ENCODE results near the gene LRRTM3. TPM values are rescaled to one million over a fixed set of nuclear protein-coding genes. Genes with fewer than 3 reads are reported as not detected.

The LRRTM3 gene
- total and polyA plus RNA-seq, 7 donors = 0.09 to 0.16 (median 0.14) TPM; not detected in 4

DNA sequence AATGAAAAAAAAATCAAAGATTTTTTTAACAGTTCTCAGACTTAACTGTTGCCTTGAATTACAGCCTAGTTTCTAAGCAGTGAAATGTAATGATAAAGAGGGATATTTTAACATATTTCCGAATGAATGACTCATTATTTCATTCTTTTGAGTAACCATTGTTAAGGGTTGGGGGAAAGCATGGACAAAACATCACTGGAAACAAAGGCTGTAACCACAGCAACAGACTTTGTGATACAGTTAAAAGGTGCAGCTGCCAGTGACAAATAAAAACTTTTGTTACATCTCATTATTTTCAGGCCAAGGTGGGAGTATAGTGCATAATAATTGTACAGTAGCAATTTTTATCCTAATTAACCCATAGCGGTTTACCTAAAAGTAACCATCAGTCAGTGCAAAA is 172.6 kb downstream of the LRRTM3 start:
- WGBS, 2 donors = 74 to 84% methylated on average over 2 of the region's 2 CpGs
- H3K9me3 ChIP-seq = no peaks in the 10 kb centered on the region
- no peak overlapping the region for H3K4me3 ChIP-seq
- no peak for DNase-seq
- no peaks in the 10 kb centered on the region for H3K4me1 ChIP-seq
- TF ChIP-seq, protein P1, sequence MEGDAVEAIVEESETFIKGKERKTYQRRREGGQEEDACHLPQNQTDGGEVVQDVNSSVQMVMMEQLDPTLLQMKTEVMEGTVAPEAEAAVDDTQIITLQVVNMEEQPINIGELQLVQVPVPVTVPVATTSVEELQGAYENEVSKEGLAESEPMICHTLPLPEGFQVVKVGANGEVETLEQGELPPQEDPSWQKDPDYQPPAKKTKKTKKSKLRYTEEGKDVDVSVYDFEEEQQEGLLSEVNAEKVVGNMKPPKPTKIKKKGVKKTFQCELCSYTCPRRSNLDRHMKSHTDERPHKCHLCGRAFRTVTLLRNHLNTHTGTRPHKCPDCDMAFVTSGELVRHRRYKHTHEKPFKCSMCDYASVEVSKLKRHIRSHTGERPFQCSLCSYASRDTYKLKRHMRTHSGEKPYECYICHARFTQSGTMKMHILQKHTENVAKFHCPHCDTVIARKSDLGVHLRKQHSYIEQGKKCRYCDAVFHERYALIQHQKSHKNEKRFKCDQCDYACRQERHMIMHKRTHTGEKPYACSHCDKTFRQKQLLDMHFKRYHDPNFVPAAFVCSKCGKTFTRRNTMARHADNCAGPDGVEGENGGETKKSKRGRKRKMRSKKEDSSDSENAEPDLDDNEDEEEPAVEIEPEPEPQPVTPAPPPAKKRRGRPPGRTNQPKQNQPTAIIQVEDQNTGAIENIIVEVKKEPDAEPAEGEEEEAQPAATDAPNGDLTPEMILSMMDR (IDR thresholded peaks at IDR 0.05) = no peak
- TF ChIP-seq EP300 (IDR thresholded peaks at IDR 0.05) = no peak
- no peak for TF ChIP-seq POLR2AphosphoS5 (IDR thresholded peaks at IDR 0.05)
- no peak for TF ChIP-seq POLR2A (IDR thresholded peaks at IDR 0.05)
- H3K27me3 ChIP-seq = no peaks in the 10 kb centered on the region
- intact Hi-C loops (cut with DNase I) = no loop called here
- no peaks in the 10 kb centered on the region for H3K36me3 ChIP-seq
- no peak overlapping the region for H3K27ac ChIP-seq

DNA sequence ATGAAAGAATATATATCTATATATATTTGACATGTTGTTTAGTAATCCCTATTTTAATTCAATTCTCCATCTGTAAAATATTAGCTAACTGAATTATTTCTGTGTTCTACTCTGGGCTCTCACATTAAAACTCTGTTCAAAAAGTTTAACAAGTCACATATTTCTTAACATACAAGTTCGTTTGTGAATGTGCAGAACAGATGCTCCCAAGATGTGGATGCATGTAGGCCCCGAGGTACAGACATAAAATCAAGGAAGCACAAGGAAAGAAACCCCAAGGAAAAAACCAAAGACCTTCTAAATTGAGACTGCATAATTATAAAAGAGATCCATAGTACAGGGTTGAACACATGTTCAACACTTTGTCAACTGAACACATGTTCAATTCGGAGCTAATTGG is 175.1 kb downstream of the LRRTM3 start:
- H3K36me3 ChIP-seq = no peaks in the 10 kb centered on the region
- H3K9me3 ChIP-seq = no peaks in the 10 kb centered on the region
- TF ChIP-seq, protein P1 (IDR thresholded peaks at IDR 0.05) = no peak
- TF ChIP-seq POLR2A (IDR thresholded peaks at IDR 0.05) (no peak), POLR2AphosphoS5 (IDR thresholded peaks at IDR 0.05) (no peak)
- intact Hi-C loops (cut with DNase I) = no loop called here
- H3K4me3 ChIP-seq = no peak overlapping the region
- H3K27me3 ChIP-seq = no peaks in the 10 kb centered on the region
- no peaks in the 10 kb centered on the region for H3K4me1 ChIP-seq
- 63 to 77% methylated on average over 3 of the region's 3 CpGs for WGBS, 2 donors
- DNase-seq = no peak
- H3K27ac ChIP-seq = no peak overlapping the region

DNA sequence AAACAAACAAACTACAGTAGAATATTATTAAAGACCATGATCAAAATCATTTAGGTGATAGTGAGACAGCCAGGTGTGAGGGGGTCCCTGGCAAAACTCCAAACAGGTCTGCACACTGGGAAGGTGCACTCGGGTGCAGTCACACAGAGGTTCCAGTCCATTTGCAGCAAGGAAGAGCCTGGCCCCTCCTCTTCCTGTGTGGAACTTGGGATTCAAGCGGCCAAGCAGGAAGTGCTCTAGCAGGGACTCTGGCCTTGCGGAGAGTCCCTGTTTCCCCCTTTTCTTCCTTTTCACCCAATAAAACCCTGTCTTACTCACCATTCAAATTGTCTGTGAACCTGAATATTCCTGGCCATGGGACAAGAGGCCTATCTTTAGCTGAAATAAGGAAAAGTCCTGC is 181.8 kb downstream of the LRRTM3 start:
- H3K4me1 ChIP-seq = no peaks in the 10 kb centered on the region
- H3K9me3 ChIP-seq = no peaks in the 10 kb centered on the region
- no peaks in the 10 kb centered on the region for H3K36me3 ChIP-seq
- intact Hi-C loops (cut with DNase I) = no loop called here
- no peak overlapping the region for H3K27ac ChIP-seq
- WGBS, 2 donors = 87 to 88% methylated on average over 3 of the region's 3 CpGs
- no peaks in the 10 kb centered on the region for H3K27me3 ChIP-seq
- peak; percentile 48 for DNase-seq
- no peak for TF ChIP-seq POLR2A (IDR thresholded peaks at IDR 0.05)
- TF ChIP-seq, protein P1 (IDR thresholded peaks at IDR 0.05) = no peak
- TF ChIP-seq POLR2AphosphoS5 (IDR thresholded peaks at IDR 0.05) = no peak
- TF ChIP-seq EP300 (IDR thresholded peaks at IDR 0.05) = no peak
- H3K4me3 ChIP-seq = no peak overlapping the region

DNA sequence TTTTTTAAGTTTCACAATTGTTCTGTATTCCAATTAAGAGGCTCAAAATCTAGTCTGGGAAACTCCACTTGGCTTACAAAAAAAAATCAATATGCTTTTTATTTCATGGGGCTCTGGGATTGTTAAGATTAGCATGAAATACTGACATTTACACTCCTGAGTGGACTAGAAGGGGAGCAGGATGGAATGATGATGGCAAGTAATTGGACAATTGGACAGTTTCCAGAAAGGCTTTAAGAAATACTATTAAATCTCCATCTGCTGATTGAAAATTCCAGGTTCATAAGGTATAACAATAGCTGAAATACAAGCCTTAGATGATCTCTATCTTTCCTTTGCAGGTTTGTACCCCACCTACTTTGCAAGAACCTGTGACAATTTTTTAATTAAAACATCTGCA is 184.4 kb downstream of the LRRTM3 start:
- Histone ChIP-seq H3K4me3 (no peak overlapping the region), H3K36me3 (no peaks in the 10 kb centered on the region), H3K27me3 (no peaks in the 10 kb centered on the region), H3K4me1 (no peaks in the 10 kb centered on the region), H3K9me3 (no peaks in the 10 kb centered on the region), H3K27ac (no peak overlapping the region)
- no peak for DNase-seq
- intact Hi-C loops (cut with DNase I) = no loop called here
- TF ChIP-seq EP300 (IDR thresholded peaks at IDR 0.05) = no peak
- no peak for TF ChIP-seq POLR2AphosphoS5 (IDR thresholded peaks at IDR 0.05)
- TF ChIP-seq POLR2A (IDR thresholded peaks at IDR 0.05) = no peak
- TF ChIP-seq, protein P1 (IDR thresholded peaks at IDR 0.05) = no peak

DNA sequence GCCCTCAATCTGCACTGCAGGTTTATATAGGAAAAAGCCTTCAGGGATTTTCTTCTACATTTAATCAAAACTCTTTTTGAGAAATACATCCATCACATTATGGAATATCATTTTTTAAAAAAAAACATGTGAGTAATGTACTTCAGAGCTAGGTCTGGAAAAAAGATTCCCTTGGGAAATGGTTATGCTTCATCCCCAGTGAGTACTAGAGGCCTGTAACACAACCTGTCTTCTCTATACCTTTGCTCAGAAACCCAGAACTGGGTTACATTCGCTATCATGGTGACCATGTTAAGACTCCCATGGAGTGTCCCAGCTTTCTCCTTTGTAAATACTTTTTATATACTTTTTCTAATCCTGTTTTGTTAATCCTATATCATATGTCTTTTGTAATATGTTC is 186.9 kb downstream of the LRRTM3 start:
- intact Hi-C loops (cut with DNase I) = no loop called here
- Histone ChIP-seq H3K27ac (no peak overlapping the region), H3K4me3 (no peak overlapping the region), H3K27me3 (no peaks in the 10 kb centered on the region), H3K4me1 (no peaks in the 10 kb centered on the region), H3K36me3 (no peaks in the 10 kb centered on the region), H3K9me3 (no peaks in the 10 kb centered on the region)
- DNase-seq = no peak
- 86 to 90% methylated on average over 1 of the region's 1 CpG for WGBS, 2 donors
- TF ChIP-seq, protein P1 (IDR thresholded peaks at IDR 0.05) = no peak
- TF ChIP-seq POLR2A (IDR thresholded peaks at IDR 0.05) (no peak), POLR2AphosphoS5 (IDR thresholded peaks at IDR 0.05) (no peak), EP300 (IDR thresholded peaks at IDR 0.05) (no peak)

Measured in sigmoid colon (tissue), 7 donors.